ENCODE measurements around the gene TYSND1. TPM values are rescaled to one million over a fixed set of nuclear protein-coding genes. Genes with fewer than 3 reads are reported as not detected.
"Not testable (repeated sequence)": the region's sequence is repeated elsewhere in the genome, so short reads cannot be mapped to it uniquely, and the experiment has no call there.

Gene TYSND1
- total RNA-seq, 1 donor from 2014 or later = 8.0 TPM

DNA sequence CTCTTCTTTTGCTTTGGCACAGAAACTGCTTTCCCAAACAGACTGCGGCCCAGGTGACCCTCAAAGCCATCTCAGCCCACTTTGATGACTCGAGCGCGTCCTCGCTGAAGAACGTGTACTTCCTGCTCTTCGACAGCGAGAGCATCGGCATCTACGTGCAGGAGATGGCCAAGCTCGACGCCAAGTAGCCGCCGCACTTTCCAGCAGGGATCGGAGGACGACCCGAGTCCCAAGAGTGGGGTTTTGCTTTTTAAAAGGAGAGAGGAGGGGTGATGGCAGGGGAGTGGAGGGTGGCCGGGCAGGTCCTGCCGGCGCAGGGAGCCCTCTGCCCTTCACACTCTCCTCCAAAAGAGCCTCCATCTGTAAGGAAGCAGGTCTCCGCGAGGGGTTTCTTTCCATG, 35.0 kb downstream of the TYSND1 start:
- DNase-seq (ENCODE audit: low read depth, low spot score) = no peak

DNA sequence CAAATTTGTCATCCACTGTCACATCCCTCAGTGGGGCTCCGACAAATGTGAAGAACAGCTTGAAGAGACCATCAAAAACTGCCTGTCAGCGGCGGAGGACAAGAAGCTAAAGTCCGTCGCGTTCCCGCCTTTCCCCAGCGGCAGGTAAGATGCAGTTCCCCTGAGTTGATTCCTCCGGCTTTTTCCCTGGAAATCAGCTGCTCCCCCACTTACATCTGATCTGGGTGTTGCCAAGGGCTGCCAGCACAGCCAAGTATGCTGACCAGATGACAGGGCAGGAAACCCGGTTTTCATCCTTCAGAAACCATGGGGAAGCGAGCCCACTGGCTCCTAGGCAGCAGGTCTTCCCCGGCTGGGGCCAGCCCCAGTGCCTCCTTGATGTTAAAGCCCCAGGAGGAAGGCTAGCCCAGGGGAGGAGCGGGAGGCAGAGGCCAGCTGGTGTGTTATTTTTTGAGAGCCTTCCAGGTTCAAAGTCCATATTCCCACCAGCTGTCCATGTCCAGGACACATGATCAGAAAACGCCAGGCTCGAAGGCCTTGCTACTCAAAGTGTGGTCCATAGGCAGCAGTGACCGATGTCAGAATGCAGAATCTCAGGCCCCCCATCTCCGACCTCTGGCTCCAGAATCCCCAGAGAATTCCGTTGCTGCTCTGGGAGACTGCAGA, 37.3 kb downstream of the TYSND1 start:
- DNase-seq (ENCODE audit: low read depth, low spot score) = no peak

DNA sequence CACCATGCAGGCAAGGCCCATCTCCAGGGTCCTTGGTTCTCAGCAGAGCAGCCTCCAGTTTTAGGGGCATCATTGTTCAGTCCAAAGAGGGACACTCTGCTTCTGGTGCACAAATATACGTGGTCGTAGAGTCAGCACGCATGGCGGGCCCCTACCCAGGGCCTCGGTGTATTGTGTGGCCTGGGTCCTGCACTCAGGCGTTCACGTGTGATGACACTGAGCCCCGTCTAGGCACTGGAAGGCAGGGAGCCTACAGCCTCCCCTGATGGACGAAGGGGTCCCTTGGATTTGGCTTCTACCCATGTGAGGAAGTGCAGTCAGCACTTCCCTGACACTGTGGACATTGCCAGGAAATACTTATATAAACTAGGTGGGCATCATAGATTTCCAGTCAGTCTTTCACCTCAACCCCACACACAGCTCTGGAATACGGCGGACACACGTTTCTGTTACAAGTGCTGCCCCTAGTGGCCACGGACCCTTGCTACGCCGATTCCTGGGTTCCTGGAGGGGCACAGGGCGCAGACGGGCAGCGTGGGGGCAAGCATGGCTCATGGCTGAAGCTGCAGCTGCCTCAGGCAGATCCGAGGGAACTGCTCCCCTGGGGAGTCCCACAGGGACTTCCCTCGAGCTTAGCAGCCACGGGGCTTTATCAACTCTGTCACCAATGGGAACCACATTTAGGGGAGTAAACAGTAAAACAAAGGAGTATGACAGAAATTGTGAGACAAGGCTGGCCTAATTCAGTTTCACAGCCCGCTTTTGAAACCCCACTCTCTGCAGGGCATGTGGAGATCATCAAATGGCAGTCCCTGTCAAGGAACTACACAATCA, 39.3 kb downstream of the TYSND1 start:
- no peak for DNase-seq (ENCODE audit: low read depth, low spot score)

DNA sequence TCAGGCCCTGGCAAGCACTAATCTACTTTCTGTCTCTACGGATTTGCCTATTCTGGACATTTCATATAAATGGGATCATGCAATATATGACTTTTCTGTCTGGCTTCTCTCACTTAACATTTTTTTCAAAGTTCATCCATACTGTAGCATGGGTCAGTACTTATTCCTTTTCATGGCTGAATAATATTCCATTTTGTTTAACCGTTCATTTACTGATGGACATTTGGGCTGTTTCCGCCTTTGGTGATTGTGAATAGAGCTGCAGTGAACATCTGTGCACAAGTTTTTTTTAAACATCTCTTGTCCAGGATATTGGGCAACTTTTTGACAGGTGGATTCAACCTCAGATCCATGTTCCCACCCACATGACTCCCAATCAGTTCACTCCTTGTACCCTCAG, 44.8 kb downstream of the TYSND1 start:
- DNase-seq (ENCODE audit: low read depth, low spot score) = no peak

DNA sequence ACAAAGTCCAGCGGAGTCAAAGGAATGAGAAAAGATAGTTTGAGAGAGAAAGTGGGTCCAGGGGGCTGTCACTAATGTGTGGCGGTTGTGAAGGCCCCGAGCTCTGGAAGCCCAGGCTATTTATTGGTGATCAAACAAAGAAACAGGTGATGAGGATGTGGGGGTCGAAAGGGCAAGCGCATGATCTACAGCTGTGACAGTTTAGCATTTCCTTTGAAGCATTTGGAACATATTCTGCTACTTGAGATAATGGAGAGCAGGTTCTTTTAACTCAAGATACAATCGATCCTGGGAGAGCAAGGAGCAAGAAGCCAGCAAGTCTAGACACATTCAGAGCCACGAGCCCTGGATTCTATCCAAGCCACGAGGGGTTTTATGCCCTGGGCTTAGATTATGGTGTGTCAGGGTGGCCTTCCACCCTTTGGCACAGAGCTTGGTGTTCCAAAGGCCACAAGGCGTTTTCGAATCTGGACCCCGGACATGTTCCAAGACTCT, 45.4 kb downstream of the TYSND1 start:
- not testable (repeated sequence) for DNase-seq (ENCODE audit: low read depth, low spot score)

DNA sequence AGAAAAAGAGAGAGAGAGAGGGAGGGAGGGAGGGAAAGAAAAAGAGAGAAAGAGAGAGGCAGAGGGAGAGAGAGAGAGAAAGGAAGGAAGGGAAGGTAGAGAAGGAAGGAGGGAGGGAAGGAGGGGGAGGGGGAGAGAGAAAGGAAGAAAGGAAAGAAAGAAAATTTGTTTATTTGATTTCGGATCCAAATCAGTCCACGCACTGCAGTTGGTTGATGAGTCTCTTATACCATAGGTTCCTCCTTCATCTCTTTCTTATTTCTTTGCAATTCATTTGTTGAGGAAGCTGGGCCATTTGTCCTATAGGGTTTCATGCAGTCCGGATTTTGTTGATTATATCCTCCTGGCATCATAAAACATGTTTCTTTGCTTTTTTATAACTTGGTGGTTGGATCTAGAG, 48.2 kb downstream of the TYSND1 start:
- DNase-seq (ENCODE audit: low read depth, low spot score) = no peak

DNA sequence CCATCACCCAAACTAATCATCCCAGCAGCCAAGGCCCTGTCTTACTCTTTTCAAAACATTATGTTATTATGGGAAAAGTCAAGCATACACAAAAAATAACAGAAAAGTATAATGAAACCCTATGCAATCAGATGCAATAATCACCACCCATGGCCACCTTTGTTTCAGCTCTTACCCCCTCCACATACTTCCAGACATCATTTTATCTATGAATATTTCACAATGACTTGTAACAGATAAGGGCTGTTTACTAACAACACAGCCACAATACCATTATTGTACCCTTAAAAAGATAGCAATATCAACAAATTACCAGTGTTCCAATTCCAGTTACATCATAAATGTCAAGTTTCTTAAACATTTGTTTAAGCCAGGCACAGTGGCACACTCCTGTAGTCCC, 49.0 kb downstream of the TYSND1 start:
- no peak for DNase-seq (ENCODE audit: low read depth, low spot score)

DNA sequence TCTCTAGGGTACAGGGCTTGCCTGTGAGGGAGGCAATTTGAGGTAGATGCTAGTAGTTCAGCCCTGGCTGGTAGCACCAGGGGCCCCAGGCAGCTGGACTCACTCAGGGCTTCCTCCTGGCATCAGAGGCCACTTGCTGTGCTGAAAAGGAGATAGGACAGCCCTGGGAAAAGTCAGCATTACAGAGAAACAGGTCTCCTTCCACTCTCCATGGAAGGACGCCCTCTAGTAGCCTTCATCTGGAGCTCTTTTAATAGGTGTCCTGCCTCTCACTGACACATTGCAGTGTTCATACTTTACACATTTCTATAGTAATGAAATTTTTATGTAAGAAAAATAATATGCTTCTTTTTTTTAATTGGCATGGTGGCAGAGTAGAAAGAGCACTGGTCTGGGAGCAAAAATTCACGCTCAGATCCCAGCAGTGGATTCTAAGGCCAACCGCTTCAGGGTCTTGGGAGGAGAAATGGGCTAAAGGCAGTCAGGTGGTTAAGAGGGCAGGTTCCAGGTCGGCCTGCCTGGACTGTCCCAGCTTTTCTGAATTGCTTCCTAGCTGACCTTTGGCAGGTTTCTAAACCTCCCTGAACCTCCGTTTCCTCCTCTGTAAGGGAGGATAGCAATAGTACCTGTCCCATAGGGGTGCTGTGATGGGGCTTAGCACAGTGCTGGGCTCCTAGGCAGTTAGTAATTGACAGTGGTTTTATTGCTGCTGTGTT, 49.6 kb downstream of the TYSND1 start:
- no peak for DNase-seq (ENCODE audit: low read depth, low spot score)

DNA sequence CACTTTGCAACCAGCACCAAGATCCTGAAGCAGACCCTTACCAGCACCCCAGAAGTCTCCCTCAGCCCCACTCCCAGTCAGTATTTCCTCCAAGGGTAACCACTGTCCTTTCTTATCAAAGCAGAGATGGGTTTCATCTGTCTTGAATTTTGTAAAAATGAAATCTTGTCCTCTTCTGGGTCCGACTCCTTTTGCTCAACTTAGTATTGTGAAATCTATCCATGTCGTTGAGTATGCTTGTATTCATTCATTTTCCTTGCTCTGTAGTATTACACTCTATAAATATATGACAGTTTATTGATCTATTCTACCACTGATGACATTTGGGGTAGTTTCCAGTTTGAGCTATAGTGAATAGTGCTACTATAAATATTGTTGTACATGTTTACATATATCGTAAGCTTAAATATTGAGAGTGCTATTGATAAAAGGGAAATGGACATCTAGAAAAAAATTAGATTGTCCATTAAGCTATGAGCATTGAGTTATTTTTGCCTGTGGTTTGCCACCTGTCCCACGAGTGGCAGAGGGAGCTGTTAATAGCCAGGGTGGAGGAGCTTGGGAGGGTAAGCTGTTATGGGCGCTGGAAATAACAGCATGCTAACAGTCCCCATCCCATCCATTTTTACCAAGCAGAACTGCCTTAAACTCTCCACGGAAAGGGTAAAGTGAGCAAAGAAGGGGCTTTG, 50.3 kb downstream of the TYSND1 start:
- DNase-seq (ENCODE audit: low read depth, low spot score) = no peak

DNA sequence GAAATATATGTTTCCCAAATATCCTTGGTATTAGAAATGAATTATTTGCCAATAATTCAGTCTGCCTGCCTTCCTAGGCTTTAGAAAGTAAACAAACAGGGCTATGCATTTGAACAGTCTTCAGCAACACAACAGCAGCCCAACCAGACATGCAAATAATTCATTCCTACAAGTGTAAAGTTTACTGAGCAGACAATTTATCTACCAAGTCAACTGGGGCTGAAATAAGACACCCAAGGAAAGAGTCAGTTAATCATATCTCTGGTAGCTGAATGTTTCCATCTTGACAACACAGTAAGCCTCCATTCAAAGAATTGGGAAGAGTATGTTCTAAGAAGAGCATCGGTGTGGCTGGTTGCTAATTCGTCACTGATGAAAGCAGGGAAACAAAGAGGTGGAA, 52.2 kb downstream of the TYSND1 start:
- no peak for DNase-seq (ENCODE audit: low read depth, low spot score)

DNA sequence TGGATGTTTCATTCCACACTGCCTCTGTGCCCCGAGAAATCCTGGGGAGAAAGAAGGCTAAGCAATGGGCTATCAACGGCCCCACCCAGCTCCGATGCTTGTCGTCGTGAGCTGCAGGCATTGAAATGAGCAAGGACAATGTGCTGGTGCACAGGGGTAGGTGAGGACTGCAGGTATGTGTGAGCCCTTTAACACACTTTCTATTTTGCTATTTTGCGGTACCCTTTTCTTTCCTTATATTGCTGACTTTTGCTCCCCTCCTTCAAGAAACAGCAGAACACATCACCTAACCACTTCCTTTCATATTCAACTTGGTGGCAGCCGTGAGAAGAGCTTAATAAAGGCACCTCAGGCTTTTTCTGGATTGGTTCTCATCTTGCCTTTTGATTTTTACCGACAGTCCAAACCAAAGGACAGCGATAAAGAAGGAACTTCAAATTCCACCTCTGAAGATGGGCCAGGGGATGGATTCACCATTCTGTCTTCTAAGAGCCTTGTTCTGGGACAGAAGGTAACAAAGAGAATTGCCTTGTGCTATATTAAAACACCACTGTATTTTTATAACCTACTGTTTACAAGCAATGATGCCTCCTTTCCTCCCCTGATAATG, 53.1 kb downstream of the TYSND1 start:
- DNase-seq (ENCODE audit: low read depth, low spot score) = no peak

DNA sequence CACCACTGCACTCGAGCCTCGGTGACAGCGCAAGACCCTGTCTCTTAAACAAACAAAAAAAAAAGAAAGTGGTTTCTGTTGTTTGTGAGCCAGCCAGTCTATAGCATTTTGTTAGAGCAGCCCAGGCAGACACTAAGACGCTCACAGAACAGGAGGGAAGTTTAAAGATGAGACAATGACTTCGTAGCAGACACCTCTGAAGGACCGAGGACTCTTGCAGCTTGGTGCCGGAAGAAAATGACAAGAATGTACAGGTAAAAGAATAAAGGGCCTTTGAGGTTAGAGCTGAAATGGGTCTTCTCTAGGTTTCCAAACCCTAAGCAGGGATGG, 54.1 kb downstream of the TYSND1 start:
- no peak for DNase-seq (ENCODE audit: low read depth, low spot score)

DNA sequence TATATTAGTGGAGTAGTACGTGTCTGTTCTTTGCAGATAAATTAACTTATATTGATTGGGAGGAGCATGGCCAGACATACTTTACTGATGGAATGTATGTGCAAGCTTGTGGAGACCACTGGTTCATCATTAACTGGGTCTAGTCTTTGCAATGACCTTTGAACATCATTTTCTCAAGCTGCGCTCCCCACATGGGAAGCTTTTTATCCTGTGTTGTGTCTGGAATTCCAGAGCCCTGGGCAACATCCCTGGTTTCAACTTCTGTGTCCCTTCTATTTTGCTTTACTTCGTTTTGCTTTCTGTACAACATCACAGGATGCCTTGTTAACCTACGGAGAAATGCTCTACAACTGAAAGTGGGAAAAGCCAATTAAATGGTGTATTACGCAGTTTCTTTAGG, 55.5 kb downstream of the TYSND1 start:
- no peak for DNase-seq (ENCODE audit: low read depth, low spot score)

DNA sequence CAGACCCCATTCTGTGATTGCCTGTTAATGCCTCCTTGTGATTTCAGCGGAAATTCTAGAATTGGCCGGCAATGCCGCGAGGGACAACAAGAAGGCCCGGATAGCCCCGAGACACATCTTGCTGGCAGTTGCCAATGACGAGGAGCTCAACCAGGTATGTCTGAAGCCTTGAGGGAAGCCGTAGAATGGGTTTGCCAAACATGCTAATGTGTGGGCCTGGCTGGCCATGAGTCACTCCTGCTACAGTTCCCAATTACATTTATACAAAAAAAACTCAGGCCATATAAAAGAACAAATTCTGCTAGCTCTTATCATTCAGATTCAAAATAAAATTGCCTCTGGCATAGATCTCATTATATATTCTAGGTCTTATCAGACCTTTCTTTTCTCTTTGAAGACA, 56.5 kb downstream of the TYSND1 start:
- no peak for DNase-seq (ENCODE audit: low read depth, low spot score)

DNA sequence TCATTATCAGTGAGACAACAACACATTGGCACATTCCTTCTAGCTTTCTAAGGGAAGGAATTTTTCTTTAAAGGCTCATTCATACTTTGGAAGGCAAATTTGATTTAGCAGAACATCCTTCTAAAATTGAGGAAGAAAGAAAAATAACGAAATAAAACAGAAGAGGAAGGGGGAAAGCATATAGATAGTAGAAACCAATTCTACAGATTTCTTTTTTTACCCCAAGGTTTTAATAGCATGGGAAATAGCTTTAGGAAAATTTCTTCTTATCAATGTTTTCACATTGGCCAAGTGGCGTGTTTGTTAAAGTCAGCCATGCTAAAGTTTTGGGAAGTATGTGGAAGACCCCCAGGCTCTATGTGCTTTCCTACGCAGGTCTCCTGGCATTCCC, 58.2 kb downstream of the TYSND1 start:
- no peak for DNase-seq (ENCODE audit: low read depth, low spot score)

Other genes starting within 250 kb of the TYSND1 start
- gene MACROH2A2, start 93.9 kb downstream of the TYSND1 start, total RNA-seq = 0.59 and 1.0 TPM in 2 replicates
- gene AIFM2, start 13.9 kb downstream of the TYSND1 start, total RNA-seq = 5.9 and 6.4 TPM in 2 replicates
- gene SAR1A, start 23.8 kb upstream of the TYSND1 start, total RNA-seq = 148 and 160 TPM in 2 replicates
- 295 and 309 TPM in 2 replicates for gene PPA1, start 86.7 kb upstream of the TYSND1 start, total RNA-seq
- gene NPFFR1, start 137.3 kb upstream of the TYSND1 start, total RNA-seq = not detected in 2 replicates
- 6.7 and 14.4 TPM in 2 replicates for gene LRRC20, start 235.9 kb upstream of the TYSND1 start, total RNA-seq